PFSK-1 (cell line): Measurements from ENCODE around the gene APPL2.

ENCODE experiments used
- FOXP2 ChIP-seq: optimal IDR thresholded peaks from 2 replicates; pipeline ENCODE3; 2011; ENCODE audit warnings: borderline replicate concordance, control low read depth, inconsistent platforms; ENCODE audit not compliant: insufficient read depth; ENCODE audit errors: extremely low read length, extremely low read depth
- POLR2AphosphoS5 ChIP-seq: IDR thresholded peaks from 2 replicates; pipeline ENCODE4 v1.6.1; 2012; ENCODE audit warnings: low read depth, mild to moderate bottlenecking, control low read depth, low read length, moderate library complexity
- SIN3A ChIP-seq: IDR thresholded peaks from 2 replicates; pipeline ENCODE4 v1.6.1; 2012; ENCODE audit warnings: mild to moderate bottlenecking, low read length, moderate library complexity, borderline replicate concordance; ENCODE audit not compliant: insufficient read depth

GRCh38 chr12:105164068-105164467 is 71.9 kb downstream of the APPL2 start:
- TF ChIP-seq POLR2AphosphoS5 (no peak), SIN3A (no peak), FOXP2 (no peak)
